PC-9 (cell line): Measurements from ENCODE around the gene HSPA4.

Source experiments
- CTCF ChIP-seq: fragments of 200-600 bp; sonication (generic); conservative IDR thresholded peaks from 2 replicates; pipeline ENCODE4 v1.6.1; 2017; ENCODE audit warnings: mixed run types, antibody characterized with exemption, mild to moderate bottlenecking, moderate library complexity
- EZH2 ChIP-seq: fragments of 200-600 bp; sonication (generic); IDR thresholded peaks from 2 replicates; pipeline ENCODE4 v1.8.0; 2017; ENCODE audit warnings: antibody characterized with exemption, low read depth

- TF ChIP-seq CTCF (no peak), EZH2 (no peak)
Measured at GRCh38 chr5:133088064-133088463, 36.3 kb downstream of the HSPA4 start.
